H1 (cell line): ENCODE measurements around the gene GALNT6. TPM values are rescaled to one million over a fixed set of nuclear protein-coding genes. Genes with fewer than 3 reads are reported as not detected.

Experiments
- CTCF ChIA-PET: fragments of 300-600 bp; sonication (Branson Sonifier 250); formaldehyde crosslinking; loops from one replicate; lab custom pipeline; 2021; ENCODE audit not compliant: partially characterized antibody; lab: Charles Lee
- POLR2A ChIA-PET: fragments of 300-600 bp; sonication (Branson Sonifier 250); formaldehyde crosslinking; loops from one replicate; lab custom pipeline; 2021; ENCODE audit warnings: inconsistent platforms; ENCODE audit not compliant: partially characterized antibody; lab: Charles Lee
- DNase-seq, 2 experiments: peaks; one replicate each; pipeline versions ENCODE4 v3.0.0 to v3.0.0-alpha.2; 2010 to 2022; ENCODE audit warnings: low spot score in 2 of 2, low read depth in 1 of 2, mixed read lengths in 1 of 2
- FAIRE-seq: peaks from 2 replicates; lab custom pipeline; 2011; peaks lifted over from hg19 to GRCh38; lab: Jason Lieb, UNC
- H2AFZ ChIP-seq: 2 replicates; pipeline ENCODE4 v1.8.1; 2012; ENCODE audit warnings: low read length, inconsistent platforms
- H2AK5ac ChIP-seq: 2 replicates; pipeline ENCODE4 v1.6.1; 2013; ENCODE audit warnings: low read depth, low read length
- H2BK120ac ChIP-seq: replicated peaks from 2 replicates; pipeline ENCODE3; 2013; ENCODE audit warnings: low read depth, low read length, inconsistent platforms
- H2BK12ac ChIP-seq: 2 replicates; pipeline ENCODE4 v1.6.1; 2013; ENCODE audit warnings: low read depth, low read length
- H2BK15ac ChIP-seq: 2 replicates; pipeline ENCODE4 v1.6.1; 2013; ENCODE audit warnings: low read length
- H2BK20ac ChIP-seq: 2 replicates; pipeline ENCODE4 v1.6.1; 2013; ENCODE audit warnings: low read length
- H2BK5ac ChIP-seq: 2 replicates; pipeline ENCODE4 v1.6.1; 2013; ENCODE audit warnings: low read depth, low read length
- H3K14ac ChIP-seq: 2 replicates; pipeline ENCODE4 v1.6.1; 2013; ENCODE audit warnings: inconsistent platforms; ENCODE audit not compliant: insufficient read length
- H3K18ac ChIP-seq: 2 replicates; pipeline ENCODE4 v1.6.1; 2013; ENCODE audit warnings: low read length; ENCODE audit errors: extremely low read depth
- H3K23ac ChIP-seq: 2 replicates; pipeline ENCODE4 v1.6.1; 2013; ENCODE audit warnings: inconsistent platforms; ENCODE audit not compliant: insufficient read length
- H3K23me2 ChIP-seq: 2 replicates; pipeline ENCODE4 v1.6.1; 2013; ENCODE audit warnings: low read depth, low read length
- H3K27ac ChIP-seq: 2 replicates; pipeline ENCODE4 v1.6.1; 2011; ENCODE audit warnings: low read depth, low read length, inconsistent platforms
- H3K27me3 ChIP-seq, 4 experiments: replicated peaks in 1 of 4; 1 replicate in 1 of 4; 2 replicates in 3 of 4; pipeline versions ENCODE4 v1.6.1 to v1.8.1; 2011 to 2013; ENCODE audit warnings: low read length in 3 of 4, mild to moderate bottlenecking in 3 of 4, inconsistent platforms in 2 of 4, mixed read lengths in 2 of 4, moderate library complexity in 1 of 4; ENCODE audit not compliant: control insufficient read depth in 3 of 4, insufficient read depth in 3 of 4; ENCODE audit errors: extremely low read depth in 1 of 4
- H3K36me3 ChIP-seq, 4 experiments: 2 replicates each; pipeline versions ENCODE4 v1.6.1 to v1.8.1; 2011 to 2013; ENCODE audit warnings: mild to moderate bottlenecking in 4 of 4, low read length in 3 of 4, moderate library complexity in 2 of 4, control low read depth in 1 of 4, inconsistent platforms in 1 of 4; ENCODE audit not compliant: insufficient read depth in 4 of 4, control insufficient read depth in 2 of 4
- H3K4ac ChIP-seq: replicated peaks from 2 replicates; pipeline ENCODE3; 2013; ENCODE audit warnings: low read length, low read depth, mixed read lengths, inconsistent platforms; ENCODE audit not compliant: insufficient read length
- H3K4me1 ChIP-seq, 4 experiments: replicated peaks in 1 of 4; 1 replicate in 1 of 4; 2 replicates in 3 of 4; pipeline versions ENCODE4 v1.6.1 to v1.8.1; 2011 to 2013; ENCODE audit warnings: low read length in 3 of 4, inconsistent platforms in 2 of 4, mixed read lengths in 1 of 4; ENCODE audit not compliant: insufficient read depth in 4 of 4, control insufficient read depth in 3 of 4
- H3K4me2 ChIP-seq, 2 experiments: 2 replicates each; pipeline versions ENCODE4 v1.6.1 to v1.8.1; 2011 to 2013; ENCODE audit warnings: low read depth in 2 of 2, low read length in 2 of 2, control low read depth in 1 of 2, inconsistent platforms in 1 of 2, mild to moderate bottlenecking in 1 of 2; ENCODE audit not compliant: insufficient read depth in 1 of 2
- H3K4me3 ChIP-seq, 4 experiments: fragments of 200-600, 300-600 bp in 1 of 4; sonication (generic), shearing (Covaris generic), sonication (Bioruptor Twin) in 1 of 4; 2 replicates each; pipeline versions ENCODE4 v1.5.1 to v1.8.1; 2011 to 2016; ENCODE audit warnings: low read length in 4 of 4, low read depth in 3 of 4, control low read depth in 2 of 4, inconsistent platforms in 2 of 4, mild to moderate bottlenecking in 2 of 4, mixed read lengths in 1 of 4, moderate library complexity in 1 of 4; ENCODE audit not compliant: insufficient read depth in 2 of 4; ENCODE audit errors: extremely low read depth in 1 of 4
- H3K56ac ChIP-seq: replicated peaks from 2 replicates; pipeline ENCODE3; 2013; ENCODE audit warnings: low read depth, mild to moderate bottlenecking, mixed read lengths, low read length, inconsistent platforms; ENCODE audit not compliant: insufficient read length
- H3K79me1 ChIP-seq: 2 replicates; pipeline ENCODE4 v1.6.1; 2013; ENCODE audit warnings: low read depth, low read length, control low read depth
- H3K79me2 ChIP-seq, 2 experiments: 2 replicates each; pipeline versions ENCODE4 v1.6.1 to v1.8.1; 2012 to 2013; ENCODE audit warnings: low read length in 2 of 2, mild to moderate bottlenecking in 2 of 2, inconsistent platforms in 1 of 2; ENCODE audit not compliant: insufficient read depth in 2 of 2, control insufficient read depth in 1 of 2
- H3K9ac ChIP-seq, 4 experiments: replicated peaks in 1 of 4; 1 replicate in 1 of 4; 2 replicates in 3 of 4; pipeline versions ENCODE4 v1.6.1 to v1.8.1; 2011 to 2013; ENCODE audit warnings: low read depth in 3 of 4, low read length in 3 of 4, control low read depth in 2 of 4, mild to moderate bottlenecking in 2 of 4, moderate library complexity in 2 of 4, inconsistent platforms in 1 of 4; ENCODE audit errors: extremely low read depth in 1 of 4
- H3K9me3 ChIP-seq, 2 experiments: 2 replicates each; pipeline versions ENCODE4 v1.6.1 to v1.8.1; 2012 to 2013; ENCODE audit warnings: mild to moderate bottlenecking in 2 of 2, moderate library complexity in 2 of 2, control low read depth in 1 of 2, inconsistent platforms in 1 of 2, low read depth in 1 of 2, low read length in 1 of 2, mixed read lengths in 1 of 2; ENCODE audit not compliant: insufficient read depth in 2 of 2
- H4K20me1 ChIP-seq, 2 experiments: replicated peaks in 1 of 2; 2 replicates each; pipeline versions ENCODE3 to v1.8.1; 2011 to 2013; ENCODE audit warnings: inconsistent platforms in 2 of 2, low read length in 2 of 2, mild to moderate bottlenecking in 1 of 2; ENCODE audit not compliant: insufficient read depth in 2 of 2, control insufficient read depth in 1 of 2
- H4K5ac ChIP-seq: 2 replicates; pipeline ENCODE4 v1.6.1; 2013; ENCODE audit warnings: low read length, low read depth, mixed read lengths, inconsistent platforms; ENCODE audit not compliant: insufficient read length
- H4K8ac ChIP-seq: 2 replicates; pipeline ENCODE4 v1.8.0; 2013; ENCODE audit warnings: mild to moderate bottlenecking, moderate library complexity, low read length, inconsistent platforms; ENCODE audit not compliant: insufficient read depth; ENCODE audit errors: extremely low read depth
- H4K91ac ChIP-seq: replicated peaks from 2 replicates; pipeline ENCODE3; 2013; ENCODE audit warnings: low read length, mixed read lengths, inconsistent platforms; ENCODE audit not compliant: insufficient read length
- BACH1 ChIP-seq: IDR thresholded peaks from 2 replicates; pipeline ENCODE4 v1.6.1; 2012; ENCODE audit warnings: low read length, improper control_type of control experiment
- CEBPB ChIP-seq: IDR thresholded peaks from 2 replicates; pipeline ENCODE4 v1.6.1; 2012; ENCODE audit warnings: low read depth, low read length
- CHD1 ChIP-seq: IDR thresholded peaks from 2 replicates; pipeline ENCODE4 v1.6.1; 2012; ENCODE audit warnings: low read depth, low read length, improper control_type of control experiment
- HDAC2 ChIP-seq, 2 experiments: fragments of 300-600 bp in 1 of 2; sonication (generic) in 1 of 2; IDR thresholded peaks; 2 replicates each; pipeline ENCODE4 v1.6.1; 2011 to 2012; ENCODE audit warnings: low read depth in 2 of 2, low read length in 2 of 2, mild to moderate bottlenecking in 2 of 2, moderate library complexity in 2 of 2, borderline replicate concordance in 1 of 2, inconsistent platforms in 1 of 2
- KDM4A ChIP-seq: IDR thresholded peaks from one replicate; pipeline ENCODE4 v1.7.1; 2012; ENCODE audit warnings: low read depth, mild to moderate bottlenecking, moderate library complexity, low read length, inconsistent platforms; ENCODE audit not compliant: severe bottlenecking
- MAFK ChIP-seq: IDR thresholded peaks from 2 replicates; pipeline ENCODE4 v1.6.1; 2012; ENCODE audit warnings: low read depth, mild to moderate bottlenecking, improper control_type of control experiment, low read length
- SUZ12 ChIP-seq: fragments of 200-600 bp; sonication (generic); IDR thresholded peaks from 2 replicates; pipeline ENCODE4 v1.6.1; 2012; ENCODE audit warnings: mild to moderate bottlenecking, inconsistent platforms, low read length, moderate library complexity, mixed read lengths
- WGBS, 2 experiments: shearing (Covaris generic) in 1 of 2; methylation state at CpG; one replicate each; pipeline versions ENCODE4 v1.1.6 to v1.1.7; 2013 to 2015; ENCODE audit warnings: low lambda C conversion rate in 2 of 2, mixed read lengths in 2 of 2, inconsistent platforms in 1 of 2, low coverage in 1 of 2, missing lambda C conversion rate in 1 of 2; ENCODE audit not compliant: insufficient replicate concordance in 2 of 2, insufficient coverage in 1 of 2, insufficient read length in 1 of 2; ENCODE audit errors: extremely low coverage in 1 of 2, missing lambda C conversion rate in 1 of 2; 5-methylcytosine and 5-hydroxymethylcytosine counted together
- polyA plus RNA-seq, 7 experiments: library from polyadenylated mRNA; depleted of rRNA in 3 of 7; stranded (reverse) in 5 of 7; unstranded in 2 of 7; fragments of >200 nt in 5 of 7; fragments of 200-250 nt in 2 of 7; gene quantifications; 1 replicate in 5 of 7; 2 replicates in 1 of 7; 4 replicates in 1 of 7; pipeline versions ENCODE4 v1.2.1 to v1.2.3, GENCODE V29; 2011 to 2013; ENCODE audit warnings: missing spikeins in 2 of 7, mixed read lengths in 2 of 7
- total RNA-seq: library from RNA; stranded (reverse); fragmentation: NEBNext Ultra II Directional; extraction: Animal tissue kit (Norgen Biotek cat#: 25700); gene quantifications from 2 replicates; pipeline ENCODE4 v1.2.1, GENCODE V29; 2021

Gene GALNT6
- total and polyA plus RNA-seq, 2 of the 8 experiments (the other 6 are each of a cell fraction or from before 2014, with no cell fraction given): 5.8 to 10.7 TPM

GRCh38 chr12:51326698-51327439 is 64.3 kb downstream of the GALNT6 start:
- Histone ChIP-seq H3K14ac (no peak overlapping the region), H2BK12ac (no peak overlapping the region), H3K4me3 (no peak overlapping the region), H3K9me3 (no peaks in the 10 kb centered on the region), H4K5ac (no peak overlapping the region), H3K4me2 (no peak overlapping the region), H3K23ac (no peak overlapping the region), H2BK20ac (no peak overlapping the region), H2AFZ (peak overlapping the region; percentile 78; the same call in 1 of the 2 replicates), H3K56ac (no peak overlapping the region), H3K79me1 (no peaks in the 10 kb centered on the region), H3K18ac (no peak overlapping the region), H2BK15ac (no peak overlapping the region), H3K9ac (no peak overlapping the region), H4K20me1 (no peaks in the 10 kb centered on the region), H3K36me3 (no peaks in the 10 kb centered on the region), H4K8ac (no peak overlapping the region), H3K23me2 (no peaks in the 10 kb centered on the region), H2BK5ac (no peak overlapping the region), H2AK5ac (no peak overlapping the region), H3K4me1 (peaks cover 0 to 3% (median 0%) of the 10 kb centered on the region in 4 experiments; a peak in 2 of 7 replicates), H3K4ac (no peak overlapping the region), H3K27ac (no peak overlapping the region), H4K91ac (no peak overlapping the region), H3K27me3 (no peaks in the 10 kb centered on the region; a peak in 1 of 7 replicates), H2BK120ac (no peak overlapping the region), H3K79me2 (no peaks in the 10 kb centered on the region)
- TF ChIP-seq SUZ12 (no peak), MAFK (peak; percentile 39; the same call in 1 of the 2 replicates), KDM4A (no peak), BACH1 (peak; percentile 56; the same call in 1 of the 2 replicates), HDAC2 (IDR thresholded peaks at IDR 0.05; ENCODE audit: borderline replicate concordance in 1 of 2, low read depth in 2 of 2, low read length in 2 of 2) (no peak), CHD1 (no peak), CEBPB (peak; percentile 64)
- FAIRE-seq (no peak), DNase-seq (no peak)
- CTCF ChIA-PET: interaction anchor here (0.6 to 7.0 kb wide), 8 partner anchors 15 to 107 kb away, joined by 3 to 45 read pairs (median 4); no protein-coding TSS in a partner anchor
- POLR2A ChIA-PET: interaction anchor here (1.8 kb wide), 1 partner anchor 8 kb away, joined by 5 read pairs; no protein-coding TSS in a partner anchor
- WGBS, 2 experiments: 84% methylated on average over 7 of the region's 7 CpGs; no CpG with 5 or more reads in 1 of the 2 experiments
